ENCODE results near the gene CCDC86. TPM values are rescaled to one million over a fixed set of nuclear protein-coding genes. Genes with fewer than 3 reads are reported as not detected.
A peak's percentile ranks its signal among the peaks of the same experiment; 100 is the strongest.

Gene CCDC86
- total and polyA plus RNA-seq, 5 donors = 6.5 to 12.5 (median 7.8) TPM

GRCh38 chr11:60845338-60845737, 3.4 kb downstream of the CCDC86 start:
- H3K27ac ChIP-seq (ENCODE audit: low read length) = no peak overlapping the region
- DNase-seq (no peak), ATAC-seq (no peak)
- intact Hi-C loops (cut with DNase I) = no loop called here
- no peaks in the 10 kb centered on the region for H3K27me3 ChIP-seq (ENCODE audit: control insufficient read depth, insufficient read depth)
- 82% methylated on average over 8 of the region's 8 CpGs for WGBS
- no peaks in the 10 kb centered on the region for H3K9me3 ChIP-seq (ENCODE audit: control insufficient read depth, low read length)
- peaks cover 14% of the 10 kb centered on the region for H3K4me1 ChIP-seq (ENCODE audit: control insufficient read depth, insufficient read depth, low read length)
- no peak overlapping the region for H3K4me3 ChIP-seq (ENCODE audit: low read length)

- Histone ChIP-seq H3K27ac (ENCODE audit: low read length) (no peak overlapping the region), H3K4me1 (ENCODE audit: control insufficient read depth, insufficient read depth, low read length) (peaks cover 4% of the 10 kb centered on the region), H3K9me3 (ENCODE audit: control insufficient read depth, low read length) (no peaks in the 10 kb centered on the region), H3K4me3 (ENCODE audit: low read length) (no peak overlapping the region), H3K27me3 (ENCODE audit: control insufficient read depth, insufficient read depth) (no peaks in the 10 kb centered on the region)
- intact Hi-C loops (cut with DNase I) = no loop called here
- ATAC-seq (no peak), DNase-seq (no peak)
- WGBS = 82% methylated on average over 13 of the region's 13 CpGs
Measured at GRCh38 chr11:60847281-60847680, 5.4 kb downstream of the CCDC86 start.

GRCh38 chr11:60847896-60848295, 6.0 kb downstream of the CCDC86 start:
- no peaks in the 10 kb centered on the region for H3K9me3 ChIP-seq (ENCODE audit: control insufficient read depth, low read length)
- DNase-seq (no peak), ATAC-seq (no peak)
- no peaks in the 10 kb centered on the region for H3K27me3 ChIP-seq (ENCODE audit: control insufficient read depth, insufficient read depth)
- 89% methylated on average over 12 of the region's 12 CpGs for WGBS
- no peak overlapping the region for H3K4me3 ChIP-seq (ENCODE audit: low read length)
- H3K4me1 ChIP-seq (ENCODE audit: control insufficient read depth, insufficient read depth, low read length) = peaks cover 4% of the 10 kb centered on the region
- H3K27ac ChIP-seq (ENCODE audit: low read length) = no peak overlapping the region
- intact Hi-C loops (cut with DNase I) = no loop called here

- Histone ChIP-seq H3K9me3 (ENCODE audit: control insufficient read depth, low read length) (no peaks in the 10 kb centered on the region), H3K27ac (ENCODE audit: low read length) (no peak overlapping the region), H3K4me3 (ENCODE audit: low read length) (no peak overlapping the region), H3K4me1 (ENCODE audit: control insufficient read depth, insufficient read depth, low read length) (peaks cover 4% of the 10 kb centered on the region), H3K27me3 (ENCODE audit: control insufficient read depth, insufficient read depth) (no peaks in the 10 kb centered on the region)
- intact Hi-C loops (cut with DNase I) = no loop called here
- no peak for ATAC-seq
- no peak for DNase-seq
- WGBS = 81% methylated on average over 10 of the region's 10 CpGs
Measured at GRCh38 chr11:60848714-60849151, 6.8 kb downstream of the CCDC86 start.

- Histone ChIP-seq H3K4me1 (ENCODE audit: control insufficient read depth, insufficient read depth, low read length) (no peaks in the 10 kb centered on the region), H3K27me3 (ENCODE audit: control insufficient read depth, insufficient read depth) (no peaks in the 10 kb centered on the region), H3K27ac (ENCODE audit: low read length) (no peak overlapping the region), H3K4me3 (ENCODE audit: low read length) (no peak overlapping the region), H3K9me3 (ENCODE audit: control insufficient read depth, low read length) (no peaks in the 10 kb centered on the region)
- DNase-seq (no peak), ATAC-seq (no peak)
- WGBS = 92% methylated on average over 29 of the region's 29 CpGs
- intact Hi-C loops (cut with DNase I) = no loop called here
Measured at GRCh38 chr11:60849641-60850520, 8.0 kb downstream of the CCDC86 start.

- intact Hi-C loops (cut with DNase I) = no loop called here
- Histone ChIP-seq H3K27me3 (ENCODE audit: control insufficient read depth, insufficient read depth) (no peaks in the 10 kb centered on the region), H3K27ac (ENCODE audit: low read length) (no peak overlapping the region), H3K9me3 (ENCODE audit: control insufficient read depth, low read length) (no peaks in the 10 kb centered on the region), H3K4me1 (ENCODE audit: control insufficient read depth, insufficient read depth, low read length) (no peaks in the 10 kb centered on the region), H3K4me3 (ENCODE audit: low read length) (no peak overlapping the region)
- DNase-seq (no peak), ATAC-seq (no peak)
- WGBS = 89% methylated on average over 17 of the region's 17 CpGs
Measured at GRCh38 chr11:60851327-60852104, 9.6 kb downstream of the CCDC86 start.

GRCh38 chr11:60852117-60852981, 10.4 kb downstream of the CCDC86 start:
- no peak overlapping the region for H3K27ac ChIP-seq (ENCODE audit: low read length)
- intact Hi-C loops (cut with DNase I) = no loop called here
- 53% methylated on average over 78 of the region's 78 CpGs for WGBS
- ATAC-seq (no peak), DNase-seq (peak in 1 of 3 donors; percentile 41)
- H3K4me1 ChIP-seq (ENCODE audit: control insufficient read depth, insufficient read depth, low read length) = no peaks in the 10 kb centered on the region
- no peaks in the 10 kb centered on the region for H3K9me3 ChIP-seq (ENCODE audit: control insufficient read depth, low read length)
- no peaks in the 10 kb centered on the region for H3K27me3 ChIP-seq (ENCODE audit: control insufficient read depth, insufficient read depth)
- H3K4me3 ChIP-seq (ENCODE audit: low read length) = no peak overlapping the region

GRCh38 chr11:60852982-60853950, 11.4 kb downstream of the CCDC86 start:
- Histone ChIP-seq H3K27me3 (ENCODE audit: control insufficient read depth, insufficient read depth) (no peaks in the 10 kb centered on the region), H3K4me1 (ENCODE audit: control insufficient read depth, insufficient read depth, low read length) (no peaks in the 10 kb centered on the region), H3K4me3 (ENCODE audit: low read length) (no peak overlapping the region), H3K9me3 (ENCODE audit: control insufficient read depth, low read length) (no peaks in the 10 kb centered on the region), H3K27ac (ENCODE audit: low read length) (no peak overlapping the region)
- ATAC-seq (no peak), DNase-seq (peak in 1 of 3 donors; percentile 47)
- 82% methylated on average over 68 of the region's 68 CpGs for WGBS
- intact Hi-C loops (cut with DNase I) = no loop called here

- no peaks in the 10 kb centered on the region for H3K9me3 ChIP-seq (ENCODE audit: control insufficient read depth, low read length)
- no peaks in the 10 kb centered on the region for H3K27me3 ChIP-seq (ENCODE audit: control insufficient read depth, insufficient read depth)
- DNase-seq (peak in 1 of 3 donors; percentile 23), ATAC-seq (no peak)
- WGBS = 72% methylated on average over 8 of the region's 8 CpGs
- H3K4me3 ChIP-seq (ENCODE audit: low read length) = no peak overlapping the region
- H3K4me1 ChIP-seq (ENCODE audit: control insufficient read depth, insufficient read depth, low read length) = no peaks in the 10 kb centered on the region
- intact Hi-C loops (cut with DNase I) = no loop called here
- H3K27ac ChIP-seq (ENCODE audit: low read length) = no peak overlapping the region
Measured at GRCh38 chr11:60854140-60854846, 12.4 kb downstream of the CCDC86 start.

Measured in right cardiac atrium (tissue), 5 donors.